Calu3 (cell line): Measurements from ENCODE around the gene TBC1D19. TPM values are rescaled to one million over a fixed set of nuclear protein-coding genes. Genes with fewer than 3 reads are reported as not detected.

Experiments
- BruUV-seq: library from RNA; stranded (reverse); fragments of 400-500 nt; replicated peaks from 2 replicates; lab custom pipeline; 2021; lab: Mats Ljungman, UMichigan
- CTCF ChIA-PET: fragments of 300-600 bp; sonication (Branson Sonifier 250); formaldehyde crosslinking; loops from one replicate; lab custom pipeline; 2022; ENCODE audit warnings: antibody characterized with exemption; lab: Charles Lee
- DNase-seq: peaks from one replicate; pipeline ENCODE4 v3.0.0; 2022
- H3K27ac Mint-ChIP-seq: one replicate; pipeline ENCODE4 v1.8.0; 2022; ENCODE audit warnings: mixed read lengths; ENCODE audit not compliant: unreplicated experiment
- H3K27me3 Mint-ChIP-seq: one replicate; pipeline ENCODE4 v1.8.0; 2022; ENCODE audit warnings: mixed read lengths; ENCODE audit not compliant: unreplicated experiment
- H3K36me3 Mint-ChIP-seq: one replicate; pipeline ENCODE4 v1.8.0; 2022; ENCODE audit warnings: mild to moderate bottlenecking, moderate library complexity, mixed read lengths; ENCODE audit not compliant: insufficient read depth, unreplicated experiment
- H3K4me1 Mint-ChIP-seq: one replicate; pipeline ENCODE4 v1.8.0; 2022; ENCODE audit warnings: mild to moderate bottlenecking, low read depth, mixed read lengths; ENCODE audit not compliant: unreplicated experiment
- H3K4me3 Mint-ChIP-seq: one replicate; pipeline ENCODE4 v1.8.0; 2022; ENCODE audit warnings: mild to moderate bottlenecking, low read depth, moderate library complexity, mixed read lengths; ENCODE audit not compliant: unreplicated experiment
- H3K9me3 Mint-ChIP-seq: one replicate; pipeline ENCODE4 v1.8.0; 2022; ENCODE audit warnings: low read depth, mixed read lengths; ENCODE audit not compliant: unreplicated experiment
- intact Hi-C: fragments of 100-400 bp; cut with micrococcal nuclease; formaldehyde crosslinking; loops from one replicate; pipeline ENCODE4 v1.10.0; 2022; ENCODE audit not compliant: unreplicated experiment
- total RNA-seq: library from RNA; stranded (reverse); gene quantifications from 2 replicates; pipeline ENCODE4 v1.2.3, GENCODE V29; 2022
- TF ChIP-seq, protein P1 (sequence below): fragments of 200-600 bp; IDR thresholded peaks from one replicate; pipeline ENCODE4 v1.8.0; 2022; ENCODE audit warnings: antibody characterized with exemption; ENCODE audit not compliant: unreplicated experiment

The TBC1D19 gene
- total RNA-seq, 1 experiment from 2014 or later: 5.5 TPM

DNA sequence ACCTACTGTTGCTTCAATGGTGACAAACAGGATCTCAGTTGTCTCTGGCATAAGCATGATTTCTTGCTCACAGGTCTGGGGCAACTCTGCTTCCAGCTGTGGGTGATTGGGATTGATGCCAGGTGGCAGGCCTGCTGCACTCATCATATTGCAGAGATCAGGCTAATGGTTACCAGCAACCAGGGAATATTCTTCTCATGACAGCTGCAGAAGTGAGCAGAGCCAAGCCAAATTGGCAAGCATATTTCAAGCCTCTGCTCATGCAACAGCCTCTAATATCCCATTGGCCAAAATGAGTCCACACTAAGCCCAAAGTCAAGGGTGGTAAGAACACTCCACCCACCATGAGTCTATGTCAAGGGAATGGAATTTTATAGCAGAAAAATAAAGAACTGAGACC lies 26.7 kb upstream of the TBC1D19 start:
- H3K4me3 Mint-ChIP-seq: no peak overlapping the region
- CTCF ChIA-PET: no interaction called here
- peaks cover 36% of the 10 kb centered on the region for H3K27me3 Mint-ChIP-seq
- peaks cover 7% of the 10 kb centered on the region for H3K9me3 Mint-ChIP-seq
- no peaks in the 10 kb centered on the region for H3K4me1 Mint-ChIP-seq
- TF ChIP-seq, protein P1, sequence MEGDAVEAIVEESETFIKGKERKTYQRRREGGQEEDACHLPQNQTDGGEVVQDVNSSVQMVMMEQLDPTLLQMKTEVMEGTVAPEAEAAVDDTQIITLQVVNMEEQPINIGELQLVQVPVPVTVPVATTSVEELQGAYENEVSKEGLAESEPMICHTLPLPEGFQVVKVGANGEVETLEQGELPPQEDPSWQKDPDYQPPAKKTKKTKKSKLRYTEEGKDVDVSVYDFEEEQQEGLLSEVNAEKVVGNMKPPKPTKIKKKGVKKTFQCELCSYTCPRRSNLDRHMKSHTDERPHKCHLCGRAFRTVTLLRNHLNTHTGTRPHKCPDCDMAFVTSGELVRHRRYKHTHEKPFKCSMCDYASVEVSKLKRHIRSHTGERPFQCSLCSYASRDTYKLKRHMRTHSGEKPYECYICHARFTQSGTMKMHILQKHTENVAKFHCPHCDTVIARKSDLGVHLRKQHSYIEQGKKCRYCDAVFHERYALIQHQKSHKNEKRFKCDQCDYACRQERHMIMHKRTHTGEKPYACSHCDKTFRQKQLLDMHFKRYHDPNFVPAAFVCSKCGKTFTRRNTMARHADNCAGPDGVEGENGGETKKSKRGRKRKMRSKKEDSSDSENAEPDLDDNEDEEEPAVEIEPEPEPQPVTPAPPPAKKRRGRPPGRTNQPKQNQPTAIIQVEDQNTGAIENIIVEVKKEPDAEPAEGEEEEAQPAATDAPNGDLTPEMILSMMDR: no peak
- intact Hi-C loops: no loop called here
- no TSS peak for BruUV-seq
- DNase-seq: no peak
- no peaks in the 10 kb centered on the region for H3K36me3 Mint-ChIP-seq
- no peak overlapping the region for H3K27ac Mint-ChIP-seq

DNA sequence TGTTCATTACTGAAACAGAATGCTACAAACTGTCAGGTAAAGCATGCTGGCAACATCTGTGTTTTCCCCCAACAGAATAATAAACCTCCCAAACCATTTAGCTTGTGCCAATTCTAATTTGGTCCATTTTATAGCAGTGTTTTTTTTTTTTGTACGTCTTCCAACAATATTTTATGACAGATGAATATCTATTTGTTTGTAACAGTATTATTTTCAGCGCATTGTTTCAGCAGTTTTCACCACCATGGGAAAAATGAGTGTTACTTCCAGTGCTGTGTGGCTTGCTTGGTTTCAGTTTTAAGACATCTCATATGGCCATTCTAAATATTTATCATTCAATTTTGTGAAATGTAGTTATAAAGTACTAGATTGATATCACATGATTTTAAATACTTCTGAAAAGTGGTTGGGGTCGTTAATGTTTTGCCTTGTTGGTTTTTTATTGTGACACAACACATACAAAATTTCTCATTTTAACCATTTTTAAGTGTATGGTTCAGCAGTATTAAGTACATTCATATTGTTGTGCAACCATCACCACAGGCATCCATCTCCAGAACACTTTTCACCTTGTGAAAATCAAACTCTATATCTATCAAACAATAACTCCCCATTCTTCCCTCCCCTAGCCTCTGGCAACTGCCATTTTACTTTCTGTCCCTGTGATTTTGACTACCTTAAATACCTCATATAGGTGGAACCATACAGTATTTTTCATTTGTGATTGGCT lies 25.6 kb upstream of the TBC1D19 start:
- Mint-ChIP-seq H3K4me1 (no peaks in the 10 kb centered on the region), H3K36me3 (no peaks in the 10 kb centered on the region), H3K4me3 (no peak overlapping the region), H3K27ac (no peak overlapping the region), H3K27me3 (peaks cover 24% of the 10 kb centered on the region), H3K9me3 (peaks cover 7% of the 10 kb centered on the region)
- BruUV-seq: no TSS peak
- TF ChIP-seq, protein P1: no peak
- no peak for DNase-seq
- intact Hi-C loops: no loop called here
- CTCF ChIA-PET: no interaction called here

DNA sequence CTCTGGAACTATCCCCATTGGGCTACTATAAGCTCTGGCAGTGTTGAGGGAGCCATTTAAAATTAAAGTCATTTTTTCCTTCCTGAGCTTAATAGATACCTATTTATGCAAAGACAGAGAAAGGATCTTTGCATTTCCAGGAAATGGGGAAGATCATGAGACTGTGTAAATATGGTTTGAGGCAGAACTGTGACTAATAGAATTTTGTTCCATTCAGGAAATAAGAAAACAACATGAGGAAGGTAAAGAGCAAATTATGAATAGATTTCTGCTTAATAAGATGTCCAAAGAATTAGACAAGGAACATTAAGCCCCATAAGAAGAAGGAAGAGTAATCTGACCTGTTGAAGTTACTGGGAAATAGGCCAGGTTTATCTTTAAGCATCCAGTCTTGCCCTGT lies 17.8 kb upstream of the TBC1D19 start:
- Mint-ChIP-seq H3K36me3 (no peaks in the 10 kb centered on the region), H3K9me3 (no peaks in the 10 kb centered on the region), H3K4me1 (peaks cover 8% of the 10 kb centered on the region), H3K27ac (no peak overlapping the region), H3K4me3 (no peak overlapping the region), H3K27me3 (no peaks in the 10 kb centered on the region)
- CTCF ChIA-PET: no interaction called here
- intact Hi-C loops: no loop called here
- no TSS peak for BruUV-seq
- DNase-seq: no peak
- TF ChIP-seq, protein P1: no peak

DNA sequence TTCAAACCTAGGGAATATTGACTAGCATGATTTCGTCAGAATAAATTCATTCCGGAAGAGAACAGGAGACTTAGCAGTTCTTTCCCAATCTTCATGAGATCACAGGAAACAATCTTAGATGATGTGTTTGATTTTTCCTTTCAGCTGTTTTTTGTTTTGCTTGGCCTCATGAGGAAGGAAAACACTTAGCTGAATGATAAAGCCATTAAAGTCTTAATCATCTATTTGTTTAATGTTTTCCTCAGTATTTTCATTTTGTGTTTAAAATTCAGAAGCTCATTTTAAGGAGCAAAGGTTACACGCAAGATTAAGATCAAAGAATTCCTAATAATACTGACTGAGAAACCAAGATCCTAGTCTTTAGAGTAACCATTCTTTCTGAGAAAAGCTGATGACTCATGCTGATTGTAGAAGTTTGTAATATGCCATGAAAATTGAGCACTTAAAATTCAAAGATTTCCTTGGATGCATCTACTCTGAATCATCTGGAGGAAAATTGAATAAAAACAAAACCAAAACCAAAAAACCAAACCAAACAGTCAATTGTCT lies 15.4 kb upstream of the TBC1D19 start:
- TF ChIP-seq, protein P1: no peak
- intact Hi-C loops: no loop called here
- Mint-ChIP-seq H3K4me3 (no peak overlapping the region), H3K27ac (no peak overlapping the region), H3K27me3 (no peaks in the 10 kb centered on the region), H3K4me1 (peaks cover 8% of the 10 kb centered on the region), H3K9me3 (no peaks in the 10 kb centered on the region), H3K36me3 (no peaks in the 10 kb centered on the region)
- CTCF ChIA-PET: interaction anchor here (0.8 to 2.1 kb wide), 2 partner anchors 15 to 22 kb away, joined by 3 to 9 read pairs; partner anchors contain the start of gene TBC1D19
- DNase-seq: no peak
- no TSS peak for BruUV-seq
